Ramos (cell line): Measurements from ENCODE around the gene TJAP1.

ENCODE experiments used
- in situ Hi-C: fragments of 300-500 bp; cut with MboI; formaldehyde crosslinking; loops from one replicate; pipeline ENCODE4 v1.14.3; 2022; ENCODE audit warnings: low sequenced_read_pairs; ENCODE audit not compliant: unreplicated experiment

Gene TJAP1, protein sequence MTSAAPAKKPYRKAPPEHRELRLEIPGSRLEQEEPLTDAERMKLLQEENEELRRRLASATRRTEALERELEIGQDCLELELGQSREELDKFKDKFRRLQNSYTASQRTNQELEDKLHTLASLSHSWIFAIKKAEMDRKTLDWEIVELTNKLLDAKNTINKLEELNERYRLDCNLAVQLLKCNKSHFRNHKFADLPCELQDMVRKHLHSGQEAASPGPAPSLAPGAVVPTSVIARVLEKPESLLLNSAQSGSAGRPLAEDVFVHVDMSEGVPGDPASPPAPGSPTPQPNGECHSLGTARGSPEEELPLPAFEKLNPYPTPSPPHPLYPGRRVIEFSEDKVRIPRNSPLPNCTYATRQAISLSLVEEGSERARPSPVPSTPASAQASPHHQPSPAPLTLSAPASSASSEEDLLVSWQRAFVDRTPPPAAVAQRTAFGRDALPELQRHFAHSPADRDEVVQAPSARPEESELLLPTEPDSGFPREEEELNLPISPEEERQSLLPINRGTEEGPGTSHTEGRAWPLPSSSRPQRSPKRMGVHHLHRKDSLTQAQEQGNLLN

DNA sequence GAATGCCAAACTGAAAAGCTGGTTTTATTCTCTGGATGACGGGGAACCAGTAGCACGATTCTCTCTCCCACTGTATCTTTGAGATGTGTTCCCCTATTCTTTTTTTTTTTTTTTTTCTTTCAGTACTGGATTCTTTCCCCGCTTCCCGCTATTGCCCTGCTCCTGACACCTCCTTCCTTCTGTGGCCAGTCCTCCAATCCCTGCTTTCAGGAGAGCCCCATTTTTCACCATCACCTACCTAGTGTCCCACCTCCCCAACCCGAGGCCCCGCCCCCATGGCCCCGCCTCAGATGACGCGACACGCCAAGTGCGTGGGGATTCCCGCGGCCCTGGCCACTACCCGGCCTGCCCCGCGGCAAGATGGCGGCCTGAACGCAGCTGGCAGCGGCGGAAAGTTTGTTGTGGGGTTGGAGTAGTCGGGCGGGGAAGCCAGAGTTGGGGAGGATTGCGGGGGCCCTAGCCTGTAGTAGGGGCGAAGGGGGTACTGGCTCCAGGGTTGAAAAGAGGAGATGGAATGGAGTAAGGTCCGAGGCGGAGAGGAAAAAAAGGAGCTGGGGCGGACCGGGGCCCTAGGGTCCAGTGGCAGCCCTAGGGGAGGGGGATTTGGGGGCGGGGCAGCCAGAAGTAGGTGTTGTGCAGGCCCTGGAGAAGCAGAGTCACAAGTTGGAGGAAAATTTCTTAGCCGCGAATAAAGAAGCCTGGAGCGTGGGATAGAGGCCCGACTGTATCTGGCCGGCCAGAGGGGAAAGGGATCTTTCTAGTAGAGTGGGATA is at the start of gene TJAP1:
Gene TJAP1, plus strand, starts transcription at position 336 of the 773 bp plus-strand sequence. CDS start 21,432 bp downstream, outside the sequence.
- in situ Hi-C loops = no loop called here

DNA sequence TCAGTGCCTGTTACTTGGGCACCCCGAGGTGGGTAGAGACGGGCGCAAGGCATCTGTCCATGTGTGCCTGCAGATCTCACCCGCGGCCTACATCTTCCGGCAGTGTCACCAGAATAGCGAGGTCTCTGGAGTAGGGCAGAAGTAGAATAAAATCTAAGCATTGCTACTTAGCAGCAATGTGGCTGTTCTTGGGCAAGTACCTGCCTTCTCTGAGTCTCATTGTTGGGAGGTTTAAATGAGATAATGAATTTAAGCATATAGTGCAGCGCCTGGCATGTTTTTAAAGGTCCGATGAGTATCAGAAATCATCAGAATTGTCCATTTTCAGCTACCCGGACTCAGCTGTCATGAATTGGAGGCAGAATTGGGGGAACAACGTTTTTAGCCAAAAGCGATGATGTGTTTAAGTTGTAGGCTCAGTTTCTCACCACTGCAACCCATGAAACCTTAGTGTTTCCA is 49.2 kb upstream of the TJAP1 start:
- in situ Hi-C loops = no loop called here

DNA sequence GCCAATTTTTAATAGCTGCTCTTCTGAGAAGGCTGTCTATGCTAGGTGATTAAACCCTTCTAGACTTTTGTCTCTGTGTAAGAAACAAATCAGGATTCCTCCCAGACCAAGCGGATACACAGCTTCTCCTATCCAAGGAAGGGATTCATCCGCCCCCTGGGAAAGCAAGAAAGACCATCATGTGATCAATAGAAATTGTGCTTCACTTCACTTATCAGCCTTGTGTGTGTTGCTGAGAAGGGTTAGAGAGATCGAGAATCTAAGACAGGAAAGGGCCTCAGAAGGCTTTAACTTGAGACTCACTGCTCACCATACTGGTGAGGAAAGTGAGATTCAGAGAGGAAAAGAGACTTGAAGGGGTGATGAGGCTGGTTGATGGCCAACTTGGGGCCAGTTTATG is 48.5 kb upstream of the TJAP1 start:
- in situ Hi-C loops = no loop called here

DNA sequence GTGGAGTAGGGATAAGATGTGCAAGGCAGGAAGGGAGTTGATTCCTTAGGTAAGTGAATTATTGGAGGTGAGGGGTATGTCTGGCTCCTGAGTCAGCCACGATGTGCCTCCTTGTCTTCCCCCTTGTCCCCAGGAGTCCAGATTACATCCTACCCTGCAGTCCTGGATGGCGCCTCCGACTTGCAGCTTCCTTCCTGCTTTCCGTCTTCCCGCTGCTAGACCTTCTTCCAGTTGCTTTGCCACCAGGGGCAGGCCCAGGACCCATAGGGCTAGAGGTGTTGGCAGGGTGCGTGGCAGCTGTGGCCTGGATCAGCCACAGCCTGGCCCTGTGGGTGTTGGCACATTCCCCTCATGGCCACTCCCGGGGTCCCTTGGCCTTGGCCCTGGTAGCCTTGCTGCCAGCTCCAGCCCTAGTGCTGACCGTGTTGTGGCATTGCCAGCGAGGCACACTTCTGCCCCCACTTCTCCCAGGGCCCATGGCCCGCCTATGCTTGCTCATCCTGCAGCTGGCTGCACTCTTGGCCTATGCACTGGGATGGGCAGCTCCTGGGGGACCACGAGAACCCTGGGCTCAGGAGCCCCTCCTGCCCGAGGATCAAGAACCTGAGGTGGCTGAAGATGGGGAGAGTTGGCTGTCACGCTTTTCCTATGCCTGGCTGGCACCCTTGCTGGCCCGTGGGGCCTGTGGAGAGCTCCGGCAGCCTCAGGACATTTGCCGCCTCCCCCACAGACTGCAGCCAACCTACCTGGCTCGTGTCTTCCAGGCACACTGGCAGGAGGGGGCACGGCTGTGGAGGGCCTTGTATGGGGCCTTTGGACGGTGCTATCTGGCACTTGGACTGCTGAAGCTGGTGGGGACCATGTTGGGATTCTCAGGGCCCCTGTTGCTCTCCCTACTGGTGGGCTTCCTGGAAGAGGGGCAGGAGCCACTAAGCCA is 45.1 kb upstream of the TJAP1 start:
- in situ Hi-C loops = no loop called here

DNA sequence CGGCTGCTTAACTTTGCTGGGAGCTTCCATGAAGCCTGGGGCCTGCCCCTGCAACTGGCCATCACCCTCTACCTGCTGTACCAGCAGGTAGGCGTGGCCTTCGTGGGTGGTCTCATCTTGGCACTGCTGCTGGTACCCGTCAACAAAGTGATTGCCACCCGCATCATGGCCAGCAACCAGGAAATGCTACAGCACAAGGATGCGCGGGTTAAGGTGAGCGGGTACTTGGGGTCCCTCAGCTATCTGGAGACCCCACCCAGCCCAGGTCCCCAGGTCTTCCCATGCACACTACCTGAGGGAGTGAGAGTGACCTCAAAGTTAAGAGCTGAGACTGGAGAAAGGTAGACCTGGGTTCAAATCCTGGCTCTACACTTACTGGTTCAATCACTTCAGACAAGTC is 44.2 kb upstream of the TJAP1 start:
- in situ Hi-C loops = no loop called here

DNA sequence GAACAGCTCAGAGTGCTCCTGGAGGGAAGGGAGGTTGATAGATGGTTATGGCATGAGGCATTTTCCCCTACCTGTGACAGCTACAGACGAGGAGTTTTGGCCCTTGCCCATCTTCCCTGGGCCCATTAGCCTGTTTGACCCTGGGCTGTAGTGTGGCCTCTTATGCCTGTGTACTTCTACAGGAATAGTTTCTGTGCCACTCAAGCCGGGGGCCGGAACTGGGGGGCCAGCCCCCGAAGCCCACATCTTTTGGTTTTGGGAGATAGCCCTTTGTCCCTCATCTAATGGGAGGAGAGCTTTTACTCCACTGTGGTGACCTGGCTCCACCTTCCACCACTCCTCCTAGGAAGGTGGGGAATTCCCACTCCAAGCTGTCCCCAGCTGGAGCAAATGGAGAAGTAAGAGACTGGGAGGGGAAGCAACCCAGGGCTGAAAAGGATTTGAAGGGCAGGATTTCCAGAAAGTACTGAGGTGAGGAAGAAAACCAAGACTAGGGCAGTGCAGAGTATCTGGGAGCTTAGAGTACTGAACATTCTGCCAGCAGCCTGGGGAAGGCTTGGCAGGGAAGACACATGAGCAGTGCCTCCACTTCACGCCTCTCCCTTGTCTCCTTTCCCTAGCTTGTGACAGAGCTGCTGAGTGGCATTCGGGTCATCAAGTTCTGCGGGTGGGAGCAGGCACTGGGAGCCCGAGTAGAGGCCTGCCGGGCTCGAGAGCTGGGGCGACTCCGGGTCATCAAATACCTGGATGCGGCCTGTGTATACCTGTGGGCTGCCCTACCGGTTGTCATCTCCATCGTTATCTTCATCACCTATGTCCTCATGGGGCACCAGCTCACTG is 43.1 kb upstream of the TJAP1 start:
- in situ Hi-C loops = no loop called here

DNA sequence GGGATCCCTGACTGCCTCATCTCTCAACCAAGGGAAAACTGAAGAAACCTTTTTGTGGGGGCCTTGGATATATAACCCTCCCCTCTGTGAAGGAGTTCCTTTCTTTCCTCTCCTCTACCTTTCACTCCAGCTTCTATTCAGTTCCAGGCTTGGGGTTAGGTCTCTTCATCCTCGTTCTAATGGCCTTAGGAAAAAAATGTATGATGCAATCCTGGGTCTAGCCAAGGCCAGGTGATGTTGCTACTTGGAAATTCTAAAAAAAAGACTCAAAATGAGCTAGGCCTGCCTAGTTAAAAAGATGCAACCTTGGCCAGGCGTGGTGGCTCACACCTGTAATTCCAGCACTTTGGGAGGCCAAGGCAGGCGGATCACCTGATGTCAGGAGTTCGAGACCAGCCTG is 42.4 kb upstream of the TJAP1 start:
- in situ Hi-C loops = no loop called here

DNA sequence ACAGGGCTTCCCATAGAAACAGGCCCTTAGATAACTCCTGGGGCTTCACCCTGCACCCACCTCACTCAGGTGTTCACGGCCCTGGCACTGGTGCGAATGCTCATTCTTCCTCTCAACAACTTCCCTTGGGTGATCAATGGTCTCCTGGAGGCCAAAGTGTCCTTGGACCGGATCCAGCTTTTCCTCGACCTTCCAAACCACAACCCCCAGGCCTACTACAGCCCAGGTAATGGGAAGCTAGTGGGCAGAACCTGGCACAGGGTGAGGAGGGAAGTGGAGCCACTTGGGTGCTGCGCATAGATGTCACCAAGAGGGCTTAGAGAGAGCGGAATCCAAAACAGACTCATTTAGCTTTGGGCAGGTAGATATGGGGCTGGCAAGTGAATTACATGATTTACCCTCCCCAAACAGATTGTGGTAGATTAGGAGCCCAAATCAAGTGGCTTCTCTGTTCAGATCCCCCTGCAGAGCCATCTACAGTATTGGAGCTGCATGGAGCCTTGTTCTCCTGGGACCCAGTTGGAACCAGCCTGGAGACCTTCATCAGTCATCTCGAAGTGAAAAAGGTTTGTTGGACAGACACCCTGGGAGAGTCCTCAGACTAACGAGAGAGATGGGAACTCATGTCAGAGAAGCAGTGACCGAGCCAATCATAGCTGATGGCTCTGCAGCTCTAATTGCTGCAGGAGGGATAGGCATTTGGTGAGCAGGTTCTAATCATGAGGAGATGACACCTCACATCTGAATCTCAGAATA is 41.5 kb upstream of the TJAP1 start:
- in situ Hi-C loops = no loop called here

DNA sequence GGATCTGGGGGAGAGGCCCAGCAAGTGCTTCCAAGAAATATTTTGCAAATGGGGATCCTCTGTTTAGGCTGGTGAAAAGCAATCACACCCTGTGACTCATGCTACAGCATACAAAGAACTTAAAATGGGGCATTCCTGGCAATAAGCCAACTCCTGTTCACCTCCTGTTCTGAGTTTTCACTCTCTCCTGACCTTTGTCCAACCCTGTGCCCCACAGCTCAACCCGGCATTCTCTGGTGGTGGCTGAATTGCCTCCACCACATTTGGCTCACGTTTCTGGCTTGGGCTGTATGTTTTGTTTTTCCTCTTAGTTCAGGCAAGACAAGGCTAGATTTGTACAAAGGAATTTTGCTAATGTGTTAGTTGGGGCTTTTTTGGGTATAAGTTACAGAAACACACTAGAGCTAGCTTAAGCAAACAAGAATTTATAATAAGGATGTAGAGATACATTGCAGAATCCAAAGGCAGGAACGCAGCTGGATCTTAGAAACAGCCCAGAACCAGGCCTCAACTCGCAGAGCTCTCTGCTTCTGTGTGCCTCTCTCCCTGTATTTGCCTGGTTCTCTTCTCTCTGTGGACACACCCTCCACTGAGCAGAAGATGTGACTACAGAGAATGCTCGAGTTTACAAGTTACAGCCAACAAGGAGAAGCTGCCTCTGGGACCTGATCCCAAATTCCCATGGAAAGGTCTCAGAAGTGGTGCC is 40.6 kb upstream of the TJAP1 start:
- in situ Hi-C loops = no loop called here

DNA sequence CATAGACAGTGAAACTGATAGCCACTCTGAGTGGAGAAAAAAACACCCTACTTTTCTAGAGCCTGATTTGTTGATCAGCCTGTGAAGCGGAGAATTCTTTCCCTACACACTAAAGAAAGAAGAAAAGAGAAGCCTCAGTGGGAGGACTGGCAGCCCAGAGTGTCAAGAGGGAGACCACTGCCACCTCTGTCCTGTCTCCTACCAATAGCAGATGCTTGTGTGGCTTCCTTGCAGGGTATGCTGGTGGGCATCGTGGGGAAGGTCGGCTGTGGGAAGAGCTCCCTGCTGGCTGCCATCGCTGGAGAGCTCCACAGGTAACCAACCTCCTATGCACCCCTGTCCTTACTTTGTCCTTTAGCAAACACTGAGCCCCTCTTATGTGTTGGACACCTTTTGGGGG is 39.7 kb upstream of the TJAP1 start:
- in situ Hi-C loops = no loop called here

DNA sequence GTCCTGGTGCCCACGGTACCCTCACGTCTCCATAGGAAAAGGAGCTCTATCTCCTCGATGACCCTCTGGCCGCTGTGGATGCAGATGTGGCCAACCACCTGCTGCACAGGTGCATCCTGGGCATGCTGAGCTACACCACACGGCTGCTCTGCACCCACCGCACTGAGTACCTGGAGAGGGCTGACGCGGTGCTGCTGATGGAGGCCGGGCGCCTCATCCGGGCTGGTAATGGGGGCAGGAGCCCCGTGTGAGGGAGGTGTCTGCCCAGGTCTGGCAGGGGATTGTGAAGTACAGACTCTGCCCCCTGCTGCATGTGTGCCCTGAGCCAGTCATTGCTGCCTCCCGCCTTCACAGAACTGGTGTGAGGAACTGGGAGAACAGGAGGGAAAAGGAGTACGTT is 34.4 kb upstream of the TJAP1 start:
- in situ Hi-C loops = no loop called here

DNA sequence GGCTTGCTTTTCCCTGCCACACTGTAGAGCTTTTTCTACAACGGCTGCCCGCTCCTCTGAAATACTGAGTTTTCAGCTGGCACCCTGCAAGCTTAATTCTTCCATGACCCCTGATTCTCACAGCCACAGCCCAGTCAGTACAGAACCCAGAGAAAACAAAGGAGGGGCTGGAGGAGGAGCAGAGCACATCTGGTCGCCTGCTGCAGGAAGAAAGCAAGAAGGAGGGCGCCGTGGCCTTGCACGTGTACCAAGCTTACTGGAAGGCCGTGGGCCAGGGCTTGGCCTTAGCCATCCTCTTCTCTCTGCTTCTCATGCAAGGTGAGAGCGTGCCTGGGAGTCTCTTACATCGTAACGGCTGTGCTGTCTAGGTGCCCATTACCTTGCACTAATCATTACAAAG is 33.3 kb upstream of the TJAP1 start:
- in situ Hi-C loops = no loop called here

DNA sequence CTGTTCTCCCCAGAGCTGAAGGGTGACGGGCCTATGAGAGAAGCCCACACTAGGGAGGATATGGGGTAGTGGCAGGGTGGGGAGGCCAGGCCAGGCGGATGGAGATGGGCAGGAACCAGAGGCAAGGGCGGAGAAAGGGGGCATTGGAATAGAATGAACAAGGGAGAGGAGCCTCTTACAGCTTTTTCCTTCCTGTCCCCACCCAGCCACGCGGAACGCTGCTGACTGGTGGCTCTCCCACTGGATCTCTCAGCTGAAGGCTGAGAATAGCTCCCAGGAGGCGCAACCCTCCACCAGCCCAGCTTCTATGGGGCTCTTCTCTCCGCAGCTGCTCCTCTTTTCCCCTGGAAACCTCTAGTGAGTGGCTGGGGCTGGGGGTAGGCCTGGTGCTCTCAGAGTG is 32.8 kb upstream of the TJAP1 start:
- in situ Hi-C loops = no loop called here

DNA sequence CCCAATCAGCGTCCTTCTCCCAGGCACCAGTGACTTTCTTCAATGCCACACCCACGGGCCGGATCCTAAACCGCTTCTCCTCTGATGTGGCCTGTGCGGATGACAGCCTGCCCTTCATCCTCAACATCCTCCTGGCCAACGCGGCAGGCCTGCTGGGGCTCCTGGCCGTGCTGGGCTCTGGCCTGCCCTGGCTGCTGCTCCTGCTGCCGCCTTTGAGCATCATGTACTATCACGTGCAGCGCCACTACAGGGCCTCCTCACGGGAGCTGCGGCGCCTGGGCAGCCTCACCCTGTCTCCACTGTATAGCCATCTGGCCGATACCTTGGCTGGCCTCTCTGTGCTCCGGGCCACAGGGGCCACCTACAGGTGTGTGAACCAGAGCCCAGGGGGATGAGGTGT is 31.8 kb upstream of the TJAP1 start:
- in situ Hi-C loops = no loop called here

DNA sequence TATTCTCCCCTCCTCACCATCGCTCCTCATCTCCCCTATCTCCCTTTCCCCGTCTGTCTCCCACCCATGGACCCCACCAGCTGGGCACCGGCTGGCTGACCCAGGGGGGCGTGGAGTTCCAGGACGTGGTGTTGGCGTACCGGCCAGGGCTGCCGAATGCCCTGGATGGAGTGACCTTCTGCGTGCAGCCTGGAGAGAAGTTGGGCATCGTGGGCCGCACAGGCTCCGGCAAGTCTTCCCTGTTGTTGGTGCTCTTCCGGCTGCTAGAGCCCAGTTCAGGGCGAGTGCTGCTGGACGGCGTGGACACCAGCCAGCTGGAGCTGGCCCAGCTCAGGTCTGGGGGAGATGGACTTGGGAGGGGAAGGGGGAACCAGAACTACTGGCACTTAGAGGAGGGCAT is 29.8 kb upstream of the TJAP1 start:
- in situ Hi-C loops = no loop called here

DNA sequence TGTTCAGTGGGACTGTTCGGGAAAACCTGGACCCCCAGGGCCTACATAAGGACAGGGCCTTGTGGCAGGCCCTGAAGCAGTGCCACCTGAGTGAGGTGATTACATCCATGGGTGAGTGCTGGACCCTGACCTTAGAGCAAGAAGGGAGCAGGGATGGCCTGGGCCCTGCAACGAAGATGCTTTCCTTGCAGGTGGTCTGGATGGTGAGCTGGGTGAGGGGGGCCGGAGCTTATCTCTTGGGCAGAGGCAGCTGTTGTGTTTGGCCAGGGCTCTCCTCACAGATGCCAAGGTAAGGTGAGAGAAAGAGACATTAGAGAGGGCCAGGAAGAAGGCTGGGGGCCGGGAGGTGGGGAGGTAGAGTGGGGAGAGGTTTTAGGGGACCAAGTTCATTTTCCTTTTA is 28.5 kb upstream of the TJAP1 start:
- in situ Hi-C loops = no loop called here

DNA sequence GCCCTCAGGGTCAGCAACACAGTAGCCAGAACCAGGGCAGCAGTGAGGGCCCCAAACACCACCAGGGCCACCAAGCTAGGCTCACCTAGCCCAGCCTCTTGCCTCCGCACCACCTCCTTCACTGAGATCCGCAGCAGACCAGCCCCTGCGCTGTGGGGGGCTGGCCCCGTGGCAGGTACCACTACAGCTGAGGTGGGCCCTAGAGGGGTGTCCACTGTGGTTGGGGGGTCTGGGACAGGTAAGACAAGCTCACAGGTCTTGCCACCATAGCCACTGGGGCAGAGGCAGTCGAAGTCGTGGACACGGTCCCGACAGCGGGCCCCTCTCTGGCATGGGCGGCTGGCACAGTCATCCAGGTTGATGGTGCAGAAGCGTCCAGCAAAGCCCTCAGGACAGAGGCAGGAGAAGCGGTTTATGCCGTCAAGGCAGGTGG is 26.7 kb upstream of the TJAP1 start:
- in situ Hi-C loops = no loop called here

DNA sequence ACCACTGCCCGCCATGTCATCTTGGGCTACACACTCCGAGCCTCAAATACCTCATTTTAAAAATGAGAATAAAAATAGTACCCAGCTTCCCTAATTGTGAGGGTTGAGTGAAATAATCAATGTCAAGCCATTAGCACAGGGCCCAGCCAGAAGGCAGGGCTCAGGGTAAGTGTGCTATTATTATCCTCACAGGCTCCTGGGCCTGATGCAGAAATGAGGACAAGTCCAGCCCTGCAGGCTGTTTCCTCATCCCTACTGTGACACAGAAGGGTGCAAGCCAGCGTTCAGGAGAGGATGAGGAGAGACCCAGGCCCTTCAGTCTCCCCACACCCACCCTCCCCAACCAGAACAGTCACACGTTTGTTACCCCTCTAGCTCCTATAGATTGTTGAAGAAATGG is 26.0 kb upstream of the TJAP1 start:
- in situ Hi-C loops = no loop called here
